Stimulated activated memory B cell treated with anti-CD40 and anti-IgM and Interleukin-4, amounts not matched to agents 10 μg/mL and 1 μg/mL and 100 μg/mL, for 72 hours (primary cell): ENCODE data around the gene IL6R.

ENCODE experiments used
- ATAC-seq: fragments of 150-1000 bp; cut with Tn5 transposase; 2 replicates; pipeline ENCODE4 v1.10.0; 2021
- H3K27ac Mint-ChIP-seq: one replicate; pipeline ENCODE4 v1.8.0; 2022; ENCODE audit warnings: mild to moderate bottlenecking, mixed read lengths
- H3K27me3 Mint-ChIP-seq: one replicate; pipeline ENCODE4 v1.8.0; 2022; ENCODE audit warnings: mixed read lengths
- H3K36me3 Mint-ChIP-seq: one replicate; pipeline ENCODE4 v1.8.0; 2022; ENCODE audit warnings: mixed read lengths
- H3K4me1 Mint-ChIP-seq: one replicate; pipeline ENCODE4 v1.8.0; 2022; ENCODE audit warnings: mixed read lengths
- H3K4me3 Mint-ChIP-seq: one replicate; pipeline ENCODE4 v1.8.0; 2022; ENCODE audit warnings: mild to moderate bottlenecking, moderate library complexity, mixed read lengths
- H3K9me3 Mint-ChIP-seq: one replicate; pipeline ENCODE4 v1.8.0; 2022; ENCODE audit warnings: mixed read lengths

The IL6R gene

DNA sequence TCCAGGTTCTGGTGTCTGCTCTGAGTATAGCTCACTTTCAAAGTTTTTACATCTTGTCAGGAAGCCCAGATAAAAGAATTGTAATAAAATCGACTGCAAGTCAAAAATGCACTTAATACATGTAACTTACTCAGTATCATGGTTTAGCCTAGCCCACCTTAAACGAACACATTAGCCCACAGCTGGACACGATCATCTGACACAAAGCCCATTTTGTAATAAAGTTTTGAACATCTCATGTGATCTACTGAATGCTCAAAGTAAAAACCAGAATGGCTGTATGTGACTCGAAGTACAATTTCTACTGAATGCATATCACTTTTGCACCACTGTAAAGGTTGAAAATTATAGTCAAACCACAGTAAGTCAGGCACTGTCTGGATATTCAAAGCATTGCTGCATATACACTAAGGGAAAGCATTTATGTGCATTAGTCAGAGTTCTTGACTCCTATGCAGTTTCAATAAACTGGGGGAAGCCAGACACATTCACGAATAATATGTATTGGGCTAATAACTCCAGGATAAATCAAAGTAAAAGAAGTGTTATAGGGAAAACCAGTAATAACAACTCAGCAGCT is 84.6 kb downstream of the IL6R start:
- ATAC-seq: no peak
- no peak overlapping the region for H3K4me3 Mint-ChIP-seq
- no peak overlapping the region for H3K27ac Mint-ChIP-seq
- no peaks in the 10 kb centered on the region for H3K36me3 Mint-ChIP-seq
- peaks cover 37% of the 10 kb centered on the region for H3K4me1 Mint-ChIP-seq
- no peaks in the 10 kb centered on the region for H3K9me3 Mint-ChIP-seq
- no peaks in the 10 kb centered on the region for H3K27me3 Mint-ChIP-seq

DNA sequence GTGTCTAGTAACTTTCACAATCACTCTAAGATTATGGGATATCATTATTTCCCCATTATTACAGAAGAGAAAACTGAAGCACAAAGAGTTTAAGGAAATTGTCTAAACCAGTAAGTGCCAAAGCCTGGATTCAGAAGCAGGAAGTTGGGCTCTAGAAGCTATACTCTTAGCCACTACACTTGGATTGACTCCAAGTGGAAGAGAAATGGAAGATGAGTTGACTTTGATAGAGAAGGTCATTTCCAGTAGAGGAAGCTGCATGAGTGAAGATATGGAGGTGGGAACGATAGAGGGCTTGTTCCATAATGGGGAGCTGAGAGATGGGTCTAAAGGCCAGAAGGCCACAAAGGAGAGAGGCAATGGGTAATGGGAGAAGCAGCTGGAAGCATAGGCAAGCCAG is 85.2 kb downstream of the IL6R start:
- H3K36me3 Mint-ChIP-seq: no peaks in the 10 kb centered on the region
- no peaks in the 10 kb centered on the region for H3K27me3 Mint-ChIP-seq
- no peak for ATAC-seq
- no peak overlapping the region for H3K27ac Mint-ChIP-seq
- H3K4me3 Mint-ChIP-seq: no peak overlapping the region
- peaks cover 37% of the 10 kb centered on the region for H3K4me1 Mint-ChIP-seq
- no peaks in the 10 kb centered on the region for H3K9me3 Mint-ChIP-seq

GRCh38 chr1:154492115-154492514 is 87.0 kb downstream of the IL6R start:
- ATAC-seq: peak; percentile 75
- no peaks in the 10 kb centered on the region for H3K9me3 Mint-ChIP-seq
- no peak overlapping the region for H3K4me3 Mint-ChIP-seq
- peaks cover 50% of the 10 kb centered on the region for H3K4me1 Mint-ChIP-seq
- peak overlapping the region; percentile 70 for H3K27ac Mint-ChIP-seq
- no peaks in the 10 kb centered on the region for H3K36me3 Mint-ChIP-seq
- no peaks in the 10 kb centered on the region for H3K27me3 Mint-ChIP-seq

DNA sequence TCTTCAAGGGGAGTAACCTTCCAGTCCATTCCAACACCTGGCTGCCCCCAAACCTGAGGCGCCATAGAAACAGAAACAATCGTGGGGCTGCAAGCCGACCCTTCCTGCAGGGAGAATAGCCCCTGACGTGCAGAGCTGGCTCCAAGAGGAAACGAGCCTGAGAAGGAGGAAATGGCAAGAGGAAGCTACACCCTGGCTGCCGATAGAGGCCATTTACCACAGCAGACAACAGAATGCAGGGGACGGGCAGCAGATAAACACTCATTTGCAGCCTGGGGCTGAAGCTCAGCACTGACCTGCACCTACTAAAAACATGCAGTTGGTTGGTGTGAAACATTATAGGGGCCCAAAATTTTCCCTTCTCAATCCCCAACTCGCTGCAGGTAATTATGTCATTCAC is 88.1 kb downstream of the IL6R start:
- Mint-ChIP-seq H3K9me3 (no peaks in the 10 kb centered on the region), H3K27ac (peak overlapping the region; percentile 70), H3K36me3 (no peaks in the 10 kb centered on the region), H3K4me3 (peak overlapping the region; percentile 11), H3K27me3 (no peaks in the 10 kb centered on the region), H3K4me1 (peaks cover 56% of the 10 kb centered on the region)
- peak; percentile 61 for ATAC-seq

DNA sequence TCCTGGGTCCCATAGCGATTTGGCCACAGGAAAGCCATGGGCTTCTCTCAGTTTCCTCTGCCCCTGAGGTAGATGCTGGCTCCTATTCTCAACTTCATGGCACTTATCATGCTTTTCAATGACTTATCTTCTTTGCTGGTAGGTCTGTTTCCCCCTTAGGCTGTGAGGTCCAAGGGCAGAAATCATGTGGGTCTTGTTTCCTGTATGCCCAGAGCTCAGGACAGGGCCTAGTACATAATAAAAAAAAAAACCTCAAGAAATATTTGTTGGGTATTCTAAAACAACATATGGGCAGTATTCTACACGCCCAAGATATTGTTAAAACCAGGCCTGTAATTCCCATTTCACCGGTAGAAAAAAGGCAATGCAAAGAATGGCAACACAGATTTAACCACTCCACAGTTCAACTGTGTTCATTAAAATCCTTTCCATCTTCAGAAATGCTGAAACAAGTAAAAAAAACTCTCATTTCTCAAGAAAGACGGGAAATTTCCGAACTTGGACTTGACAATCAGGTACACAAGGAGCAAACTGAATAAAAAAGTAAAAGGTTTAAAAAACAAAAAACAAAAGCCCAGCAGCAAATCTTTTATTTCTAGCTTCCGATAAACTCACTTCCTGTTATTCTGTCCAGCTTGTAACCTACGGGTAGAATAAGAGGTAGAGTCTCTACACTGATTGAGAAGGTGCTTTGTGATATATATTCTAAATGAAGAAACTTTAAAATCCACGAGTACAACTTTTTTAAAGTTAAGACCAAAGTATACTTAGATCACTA is 90.5 kb downstream of the IL6R start:
- Mint-ChIP-seq H3K4me1 (peaks cover 49% of the 10 kb centered on the region), H3K9me3 (no peaks in the 10 kb centered on the region), H3K27ac (no peak overlapping the region), H3K4me3 (no peak overlapping the region), H3K27me3 (peaks cover 8% of the 10 kb centered on the region), H3K36me3 (no peaks in the 10 kb centered on the region)
- no peak for ATAC-seq

- H3K36me3 Mint-ChIP-seq: no peaks in the 10 kb centered on the region
- peaks cover 46% of the 10 kb centered on the region for H3K4me1 Mint-ChIP-seq
- H3K27me3 Mint-ChIP-seq: peaks cover 15% of the 10 kb centered on the region
- H3K9me3 Mint-ChIP-seq: no peaks in the 10 kb centered on the region
- H3K4me3 Mint-ChIP-seq: no peak overlapping the region
- no peak for ATAC-seq
- peak overlapping the region; percentile 22 for H3K27ac Mint-ChIP-seq
These were observed 91.2 kb downstream of the IL6R start for GRCh38 chr1:154496383-154496782.

GRCh38 chr1:154497026-154497806 is 92.1 kb downstream of the IL6R start:
- Mint-ChIP-seq H3K4me1 (peaks cover 39% of the 10 kb centered on the region), H3K9me3 (no peaks in the 10 kb centered on the region), H3K27ac (peak overlapping the region; percentile 22), H3K27me3 (peaks cover 19% of the 10 kb centered on the region), H3K36me3 (no peaks in the 10 kb centered on the region), H3K4me3 (no peak overlapping the region)
- peak; percentile 62 for ATAC-seq

DNA sequence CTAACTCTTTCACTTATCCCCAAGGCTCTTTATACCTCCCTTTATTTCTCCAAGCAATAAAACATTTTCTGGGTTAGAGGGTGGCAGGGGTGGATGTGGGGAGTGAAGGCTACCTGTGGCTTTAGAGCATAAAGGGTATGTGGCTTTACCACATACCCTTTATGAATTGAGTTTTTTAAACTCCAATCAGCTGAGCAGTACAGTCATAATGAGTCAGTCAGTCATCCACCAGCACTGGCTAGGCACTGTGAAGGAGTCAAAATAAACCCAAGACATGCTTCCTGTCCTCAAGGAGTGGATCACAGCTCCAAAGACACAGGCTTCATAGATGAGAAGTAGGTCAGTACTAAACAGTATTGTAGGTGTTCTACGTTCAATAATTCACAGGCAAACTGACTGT is 94.3 kb downstream of the IL6R start:
- Mint-ChIP-seq H3K9me3 (no peaks in the 10 kb centered on the region), H3K4me3 (no peak overlapping the region), H3K27me3 (peaks cover 30% of the 10 kb centered on the region), H3K36me3 (no peaks in the 10 kb centered on the region), H3K27ac (no peak overlapping the region), H3K4me1 (peaks cover 25% of the 10 kb centered on the region)
- no peak for ATAC-seq

GRCh38 chr1:154500533-154500932 is 95.4 kb downstream of the IL6R start:
- no peaks in the 10 kb centered on the region for H3K36me3 Mint-ChIP-seq
- peaks cover 35% of the 10 kb centered on the region for H3K27me3 Mint-ChIP-seq
- H3K27ac Mint-ChIP-seq: no peak overlapping the region
- peaks cover 23% of the 10 kb centered on the region for H3K4me1 Mint-ChIP-seq
- H3K4me3 Mint-ChIP-seq: no peak overlapping the region
- no peak for ATAC-seq
- no peaks in the 10 kb centered on the region for H3K9me3 Mint-ChIP-seq

DNA sequence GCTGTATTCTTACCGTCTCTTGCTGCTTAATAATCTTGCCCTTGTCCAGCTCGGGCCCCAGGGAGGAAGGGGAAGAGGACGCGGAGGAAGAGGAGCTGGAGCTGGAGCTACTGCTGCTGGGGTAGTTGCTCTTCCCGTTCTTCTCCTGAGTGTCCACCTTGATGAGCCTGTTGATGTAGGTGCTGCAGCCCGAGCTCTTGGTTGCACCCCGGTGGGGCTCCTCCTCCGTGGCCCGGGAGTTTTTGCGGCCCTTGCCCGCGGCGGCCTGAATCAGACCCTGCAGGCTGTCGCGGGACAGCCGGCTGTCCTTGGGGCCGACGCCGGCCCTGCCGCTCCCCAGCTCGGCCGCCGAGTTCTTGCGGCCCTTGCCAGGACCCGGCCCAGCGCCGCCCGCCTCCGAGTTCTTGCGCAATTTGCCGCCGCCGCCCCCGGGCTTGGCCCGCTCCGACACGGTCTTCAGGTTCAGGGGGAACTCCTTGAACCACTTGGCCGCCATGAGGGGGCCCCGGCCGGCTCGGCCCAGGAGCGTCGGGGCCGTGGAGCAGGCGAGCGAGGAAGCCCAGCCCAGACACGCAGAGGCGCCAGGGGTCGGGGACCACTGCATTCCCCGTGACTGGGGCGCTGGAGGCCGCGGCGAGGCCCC is 96.4 kb downstream of the IL6R start:
- Mint-ChIP-seq H3K36me3 (peaks cover 4% of the 10 kb centered on the region), H3K27ac (no peak overlapping the region), H3K4me3 (peak overlapping the region; percentile 42), H3K4me1 (peaks cover 17% of the 10 kb centered on the region), H3K9me3 (peaks cover 4% of the 10 kb centered on the region), H3K27me3 (peaks cover 44% of the 10 kb centered on the region)
- ATAC-seq: peak; percentile 29

- peaks cover 10% of the 10 kb centered on the region for H3K4me1 Mint-ChIP-seq
- H3K27ac Mint-ChIP-seq: no peak within 1 kb of the TSS
- peaks cover 4% of the 10 kb centered on the region for H3K9me3 Mint-ChIP-seq
- ATAC-seq: peak; percentile 57
- H3K4me3 Mint-ChIP-seq: peak within 1 kb of the TSS; percentile 42
- peaks cover 51% of the 10 kb centered on the region for H3K27me3 Mint-ChIP-seq
- peaks cover 7% of the 10 kb centered on the region for H3K36me3 Mint-ChIP-seq
These were observed 97.1 kb downstream of the IL6R start, which contains the start of the genes SHE and TDRD10 for GRCh38 chr1:154502066-154502743. Gene SHE, minus strand, starts transcription at chr1:154502412. Its CDS starts 386 bp downstream, at chr1:154502026. Gene TDRD10, plus strand, starts transcription at chr1:154502219. Its CDS starts 4,685 bp downstream, at chr1:154506904.

DNA sequence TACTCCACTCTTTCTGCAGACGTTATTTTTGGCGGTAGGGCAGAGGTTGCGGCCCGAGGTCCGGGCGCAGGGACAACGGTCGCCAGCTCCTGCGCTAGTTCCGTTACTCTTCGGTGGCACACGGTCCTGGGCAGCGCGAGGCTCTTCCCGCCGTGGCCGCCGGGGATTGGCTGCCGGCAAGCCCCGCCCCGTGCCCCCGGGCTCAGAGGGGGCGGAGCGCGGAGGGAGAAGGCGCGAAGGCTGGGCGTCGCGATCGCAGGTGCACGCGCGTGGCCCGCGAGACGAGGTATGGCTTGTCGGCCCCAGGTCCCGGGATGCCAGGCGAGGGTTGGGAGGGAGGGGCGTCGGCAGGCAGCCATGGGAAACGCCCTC is 97.6 kb downstream of the IL6R start:
- peaks cover 56% of the 10 kb centered on the region for H3K27me3 Mint-ChIP-seq
- H3K4me3 Mint-ChIP-seq: no peak overlapping the region
- H3K4me1 Mint-ChIP-seq: peaks cover 5% of the 10 kb centered on the region
- H3K36me3 Mint-ChIP-seq: peaks cover 7% of the 10 kb centered on the region
- peaks cover 4% of the 10 kb centered on the region for H3K9me3 Mint-ChIP-seq
- no peak overlapping the region for H3K27ac Mint-ChIP-seq
- ATAC-seq: no peak

DNA sequence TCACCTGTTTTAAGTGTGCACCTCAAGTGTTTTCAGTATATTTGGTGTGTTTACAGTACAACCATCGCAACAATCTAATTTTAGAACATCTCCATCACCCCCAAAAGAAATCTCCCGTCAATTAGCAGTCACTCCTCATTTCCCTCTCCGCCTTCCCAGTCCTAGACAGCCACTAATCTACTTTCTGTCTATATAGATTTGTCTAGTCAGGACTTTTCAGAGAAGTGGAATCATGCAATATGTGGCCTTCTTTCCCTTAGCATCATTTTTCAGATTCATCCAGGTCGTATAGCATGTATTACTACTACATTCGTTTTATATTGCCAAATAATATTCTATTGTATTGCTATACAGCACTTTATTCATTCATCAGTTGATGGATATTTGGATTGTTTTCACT is 98.8 kb downstream of the IL6R start:
- no peak overlapping the region for H3K27ac Mint-ChIP-seq
- H3K9me3 Mint-ChIP-seq: peaks cover 4% of the 10 kb centered on the region
- no peak for ATAC-seq
- H3K4me1 Mint-ChIP-seq: peaks cover 5% of the 10 kb centered on the region
- H3K36me3 Mint-ChIP-seq: peaks cover 7% of the 10 kb centered on the region
- H3K4me3 Mint-ChIP-seq: no peak overlapping the region
- H3K27me3 Mint-ChIP-seq: peaks cover 67% of the 10 kb centered on the region

GRCh38 chr1:154512760-154513159 is 107.6 kb downstream of the IL6R start:
- no peaks in the 10 kb centered on the region for H3K36me3 Mint-ChIP-seq
- peaks cover 34% of the 10 kb centered on the region for H3K27me3 Mint-ChIP-seq
- ATAC-seq: no peak
- no peaks in the 10 kb centered on the region for H3K4me1 Mint-ChIP-seq
- no peak overlapping the region for H3K27ac Mint-ChIP-seq
- no peak overlapping the region for H3K4me3 Mint-ChIP-seq
- no peaks in the 10 kb centered on the region for H3K9me3 Mint-ChIP-seq
